Stomach (tissue), 4 donors: Measurements from ENCODE around the gene LRRC46.

Experiments used
- POLR2A ChIP-seq, 4 donors: fragments of 450-650 bp; IDR thresholded peaks; one replicate each; pipeline ENCODE4 v1.6.1; 2016; ENCODE audit warnings: antibody characterized with exemption in 4 of 4, control low read depth in 2 of 4, mild to moderate bottlenecking in 1 of 4, moderate library complexity in 1 of 4
- TF ChIP-seq, protein P1 (sequence below), 7 experiments: fragments of 450-650 bp in 4 of 7; fragments of 200-600 bp in 3 of 7; sonication (generic) in 3 of 7; IDR thresholded peaks; one replicate each; pipeline ENCODE4 v1.5.1; 2016 to 2019; ENCODE audit warnings: antibody characterized with exemption in 7 of 7, control low read depth in 2 of 7, mild to moderate bottlenecking in 1 of 7

DNA sequence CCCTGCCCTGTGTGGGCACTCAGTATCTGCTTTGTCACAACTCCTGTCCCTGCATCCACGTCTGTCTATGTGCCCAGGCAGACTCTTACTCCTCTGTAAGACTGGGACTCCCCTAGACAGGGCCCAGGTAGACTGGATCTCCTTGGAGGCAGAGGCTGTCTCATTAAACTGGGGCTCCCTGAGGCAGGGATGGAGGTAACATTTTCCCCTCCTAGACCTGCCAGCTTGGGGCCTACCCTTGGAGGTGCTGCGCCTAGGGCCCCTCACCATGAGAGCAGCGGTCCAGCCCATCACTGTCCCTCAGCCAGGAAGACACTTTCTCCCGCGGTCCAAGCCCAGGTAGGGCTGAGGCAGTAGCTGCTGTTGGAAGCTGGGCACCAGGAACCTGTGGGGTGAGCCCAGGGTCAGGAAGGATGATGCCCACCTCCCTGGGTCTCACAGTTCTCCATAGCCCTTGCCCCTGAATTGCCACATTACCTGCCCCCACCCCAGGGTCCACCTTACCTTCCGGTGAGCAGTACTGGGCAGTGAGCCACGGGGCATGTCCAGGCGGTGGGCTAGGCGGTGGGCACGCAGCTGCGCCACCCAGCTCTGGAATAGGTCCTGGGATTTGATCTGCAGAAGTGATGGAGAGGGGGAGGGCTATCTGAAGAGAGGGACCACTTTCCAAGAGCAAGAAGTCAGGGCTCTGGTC is 13.3 kb upstream of the LRRC46 start:
- TF ChIP-seq, protein P1, sequence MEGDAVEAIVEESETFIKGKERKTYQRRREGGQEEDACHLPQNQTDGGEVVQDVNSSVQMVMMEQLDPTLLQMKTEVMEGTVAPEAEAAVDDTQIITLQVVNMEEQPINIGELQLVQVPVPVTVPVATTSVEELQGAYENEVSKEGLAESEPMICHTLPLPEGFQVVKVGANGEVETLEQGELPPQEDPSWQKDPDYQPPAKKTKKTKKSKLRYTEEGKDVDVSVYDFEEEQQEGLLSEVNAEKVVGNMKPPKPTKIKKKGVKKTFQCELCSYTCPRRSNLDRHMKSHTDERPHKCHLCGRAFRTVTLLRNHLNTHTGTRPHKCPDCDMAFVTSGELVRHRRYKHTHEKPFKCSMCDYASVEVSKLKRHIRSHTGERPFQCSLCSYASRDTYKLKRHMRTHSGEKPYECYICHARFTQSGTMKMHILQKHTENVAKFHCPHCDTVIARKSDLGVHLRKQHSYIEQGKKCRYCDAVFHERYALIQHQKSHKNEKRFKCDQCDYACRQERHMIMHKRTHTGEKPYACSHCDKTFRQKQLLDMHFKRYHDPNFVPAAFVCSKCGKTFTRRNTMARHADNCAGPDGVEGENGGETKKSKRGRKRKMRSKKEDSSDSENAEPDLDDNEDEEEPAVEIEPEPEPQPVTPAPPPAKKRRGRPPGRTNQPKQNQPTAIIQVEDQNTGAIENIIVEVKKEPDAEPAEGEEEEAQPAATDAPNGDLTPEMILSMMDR (IDR thresholded peaks at IDR 0.05) = no peak
- TF ChIP-seq POLR2A (IDR thresholded peaks at IDR 0.05) = no peak
